HCT116 (cell line): ENCODE measurements around the gene MRAS. TPM values are rescaled to one million over a fixed set of nuclear protein-coding genes. Genes with fewer than 3 reads are reported as not detected.

ENCODE experiments used
- ATAC-seq: fragments of 200-7000 bp; cut with Tn5 transposase; 2 replicates; pipeline ENCODE4 v1.9.1; 2020; ENCODE audit warnings: mild to moderate bottlenecking, moderate library complexity
- BruUV-seq: library from RNA; stranded (reverse); fragments of 400-500 nt; replicated peaks from 2 replicates; lab custom pipeline; 2021; lab: Mats Ljungman, UMichigan
- CTCF ChIA-PET: fragments of 300-600 bp; sonication (Branson Sonifier 250); formaldehyde crosslinking; loops from one replicate; lab custom pipeline; 2021; ENCODE audit warnings: antibody characterized with exemption; lab: Charles Lee
- POLR2A ChIA-PET: fragments of 300-600, 350-600 bp; sonication (Branson Sonifier 250); formaldehyde crosslinking; loops from one replicate; lab custom pipeline; 2021; ENCODE audit warnings: antibody characterized with exemption; lab: Charles Lee
- RAD21 ChIA-PET, 2 experiments: fragments of 300-600 bp; sonication (Branson Sonifier 250); formaldehyde crosslinking; loops; one replicate each; lab custom pipeline; 2023; ENCODE audit warnings: low total read pairs in 2 of 2; ENCODE audit not compliant: uncharacterized antibody in 2 of 2, unreplicated experiment in 2 of 2, low non-redundant PET in 1 of 2; lab: Charles Lee
- DNase-seq: peaks from one replicate; pipeline ENCODE4 v3.0.0-alpha.2; 2010; ENCODE audit warnings: low read depth, low spot score
- H2AFZ ChIP-seq: fragments of 200-600 bp; shearing (Covaris generic), sonication (generic); 2 replicates; pipeline ENCODE4 v1.6.1; 2017; ENCODE audit warnings: low read depth, mixed run types, mixed read lengths, antibody characterized with exemption, low read length; ENCODE audit not compliant: poor library complexity, severe bottlenecking
- H3K27ac ChIP-seq: 2 replicates; pipeline ENCODE4 v1.5.1; 2012; ENCODE audit warnings: low read depth, low read length
- H3K27me3 ChIP-seq: fragments of 200-600 bp; sonication (generic); 2 replicates; pipeline ENCODE4 v1.6.1; 2016; ENCODE audit warnings: mixed run types, low read length, mixed read lengths; ENCODE audit not compliant: insufficient read depth
- H3K36me3 ChIP-seq, 2 experiments: fragments of 200-500 bp in 1 of 2; fragments of 200-600 bp in 1 of 2; sonication (Bioruptor generic) in 1 of 2; sonication (generic) in 1 of 2; 2 replicates each; pipeline versions ENCODE4 v1.5.1 to v1.6.1; 2014 to 2016; ENCODE audit warnings: low read length in 2 of 2, inconsistent platforms in 1 of 2, mixed read lengths in 1 of 2, mixed run types in 1 of 2; ENCODE audit not compliant: insufficient read depth in 2 of 2, control insufficient read depth in 1 of 2
- H3K4me1 ChIP-seq, 2 experiments: fragments of 200-600 bp in 1 of 2; sonication (generic) in 1 of 2; 2 replicates each; pipeline versions ENCODE4 v1.5.1 to v1.6.1; 2012 to 2017; ENCODE audit warnings: low read length in 2 of 2, inconsistent platforms in 1 of 2, mild to moderate bottlenecking in 1 of 2, mixed read lengths in 1 of 2, mixed run types in 1 of 2, moderate library complexity in 1 of 2; ENCODE audit not compliant: insufficient read depth in 2 of 2, control insufficient read depth in 1 of 2
- H3K4me2 ChIP-seq: fragments of 200-600 bp; sonication (generic); 2 replicates; pipeline ENCODE4 v1.6.1; 2017; ENCODE audit warnings: mixed run types, low read length, mixed read lengths
- H3K4me3 ChIP-seq, 2 experiments: fragments of 200-600 bp in 1 of 2; sonication (generic) in 1 of 2; replicated peaks in 1 of 2; 2 replicates each; pipeline ENCODE4 v1.5.1; 2011 to 2016; ENCODE audit warnings: low read length in 2 of 2, control low read depth in 1 of 2, low read depth in 1 of 2, mild to moderate bottlenecking in 1 of 2, mixed read lengths in 1 of 2, mixed run types in 1 of 2
- H3K79me2 ChIP-seq: fragments of 200-600 bp; sonication (generic); 2 replicates; pipeline ENCODE4 v1.6.1; 2017; ENCODE audit warnings: mild to moderate bottlenecking, mixed run types, low read length, moderate library complexity, mixed read lengths; ENCODE audit not compliant: insufficient read depth
- H3K9ac ChIP-seq: fragments of 200-600 bp; sonication (generic); 2 replicates; pipeline ENCODE4 v1.6.1; 2016; ENCODE audit warnings: low read length, mixed read lengths
- H3K9me2 ChIP-seq: fragments of 200-600 bp; sonication (generic), shearing (Covaris generic); 2 replicates; pipeline ENCODE4 v1.6.1; 2017; ENCODE audit warnings: mixed run types, mild to moderate bottlenecking, moderate library complexity; ENCODE audit not compliant: insufficient read depth
- H3K9me3 ChIP-seq, 2 experiments: fragments of 200-500 bp in 1 of 2; fragments of 200-600 bp in 1 of 2; sonication (Bioruptor generic) in 1 of 2; sonication (generic) in 1 of 2; 2 replicates each; pipeline ENCODE4 v1.6.1; 2014 to 2017; ENCODE audit warnings: low read length in 2 of 2, mixed read lengths in 2 of 2, inconsistent platforms in 1 of 2, low read depth in 1 of 2, mild to moderate bottlenecking in 1 of 2, mixed run types in 1 of 2, moderate library complexity in 1 of 2; ENCODE audit not compliant: control insufficient read depth in 1 of 2, insufficient read depth in 1 of 2
- H4K20me1 ChIP-seq: fragments of 200-600 bp; sonication (generic), shearing (Covaris generic); 2 replicates; pipeline ENCODE4 v1.6.1; 2017; ENCODE audit warnings: mixed run types, mild to moderate bottlenecking, moderate library complexity; ENCODE audit not compliant: insufficient read depth
- ATF3 ChIP-seq: IDR thresholded peaks from 2 replicates; pipeline ENCODE4 v1.6.1; 2012
- CBX3 ChIP-seq: IDR thresholded peaks from 2 replicates; pipeline ENCODE4 v1.6.1; 2012; ENCODE audit warnings: low read depth
- CEBPB ChIP-seq: IDR thresholded peaks from 2 replicates; pipeline ENCODE4 v1.6.1; 2012; ENCODE audit warnings: low read depth
- CTCF ChIP-seq, 3 experiments: fragments of 200-600 bp in 1 of 3; sonication (generic) in 1 of 3; IDR thresholded peaks in 2 of 3; conservative IDR thresholded peaks in 1 of 3; 2 replicates each; pipeline ENCODE4 v1.5.1; 2012 to 2017; ENCODE audit warnings: low read depth in 2 of 3, low read length in 2 of 3, antibody characterized with exemption in 1 of 3, borderline replicate concordance in 1 of 3, control low read depth in 1 of 3, mild to moderate bottlenecking in 1 of 3, mixed read lengths in 1 of 3, mixed run types in 1 of 3, moderate library complexity in 1 of 3; ENCODE audit not compliant: insufficient read depth in 1 of 3
- EGR1 ChIP-seq: IDR thresholded peaks from 2 replicates; pipeline ENCODE4 v1.6.1; 2012; ENCODE audit warnings: low read depth
- ELF1 ChIP-seq: IDR thresholded peaks from 2 replicates; pipeline ENCODE4 v1.6.1; 2012; ENCODE audit warnings: low read depth, borderline replicate concordance
- EZH2phosphoT487 ChIP-seq: fragments of 200-600 bp; IDR thresholded peaks from 2 replicates; pipeline ENCODE4 v1.6.1; 2018; ENCODE audit warnings: antibody characterized with exemption, borderline replicate concordance
- FOSL1 ChIP-seq: IDR thresholded peaks from 2 replicates; pipeline ENCODE4 v1.6.1; 2012; ENCODE audit warnings: low read depth
- MAX ChIP-seq: IDR thresholded peaks from 2 replicates; pipeline ENCODE4 v1.6.1; 2012
- POLR2A ChIP-seq: IDR thresholded peaks from 2 replicates; pipeline ENCODE4 v1.7.0; 2011; ENCODE audit warnings: borderline replicate concordance; ENCODE audit not compliant: insufficient read depth, insufficient read length; ENCODE audit errors: extremely low read depth
- RAD21 ChIP-seq: IDR thresholded peaks from 2 replicates; pipeline ENCODE4 v1.6.1; 2012; ENCODE audit warnings: low read depth, mild to moderate bottlenecking
- REST ChIP-seq: IDR thresholded peaks from 2 replicates; pipeline ENCODE4 v1.6.1; 2012; ENCODE audit warnings: low read depth
- TCF7L2 ChIP-seq: IDR thresholded peaks from 2 replicates; pipeline ENCODE4 v1.7.0; 2011; ENCODE audit warnings: borderline replicate concordance, inconsistent platforms; ENCODE audit not compliant: insufficient read depth, insufficient read length; ENCODE audit errors: extremely low read depth
- YY1 ChIP-seq: IDR thresholded peaks from 2 replicates; pipeline ENCODE4 v1.6.1; 2011; ENCODE audit warnings: low read length, low read depth, moderate library complexity, mild to moderate bottlenecking; ENCODE audit not compliant: insufficient replicate concordance; ENCODE audit errors: extremely low read depth
- ZFX ChIP-seq: fragments of 450-650 bp; IDR thresholded peaks from 2 replicates; pipeline ENCODE4 v1.6.1; 2017
- intact Hi-C: fragments of 100-400 bp; cut with micrococcal nuclease; formaldehyde crosslinking; loops from 2 replicates; pipeline ENCODE4 v1.10.0; 2022
- total RNA-seq: library from RNA; stranded (reverse); gene quantifications from one replicate; pipeline ENCODE4 v1.2.1, GENCODE V29; 2021; ENCODE audit not compliant: unreplicated experiment

MRAS gene
- total RNA-seq, 1 experiment from 2014 or later: 13.5 TPM

GRCh38 chr3:138323971-138324370 lies 24.4 kb upstream of the MRAS start:
- no TSS peak for BruUV-seq
- intact Hi-C loops: no loop called here
- H3K4me3 ChIP-seq: no peak overlapping the region
- CTCF ChIA-PET: no interaction called here
- POLR2A ChIA-PET: no interaction called here
- no peaks in the 10 kb centered on the region for H3K9me3 ChIP-seq
- H4K20me1 ChIP-seq: no peaks in the 10 kb centered on the region
- H3K9ac ChIP-seq: no peak overlapping the region
- no peaks in the 10 kb centered on the region for H3K36me3 ChIP-seq
- no peak for DNase-seq
- no peak overlapping the region for H2AFZ ChIP-seq
- H3K4me1 ChIP-seq: peaks cover 4 to 12% of the 10 kb centered on the region in 2 experiments; a peak in 3 of 4 replicates
- no peak for TF ChIP-seq YY1
- no peak for TF ChIP-seq ELF1
- TF ChIP-seq CBX3: no peak
- TF ChIP-seq EGR1: no peak
- no peak for TF ChIP-seq POLR2A
- TF ChIP-seq REST: no peak
- TF ChIP-seq CTCF (IDR thresholded peaks at IDR 0.05 in 2 of 3, conservative IDR thresholded peaks at IDR 0.05 in 1 of 3; ENCODE audit: borderline replicate concordance in 1 of 3, insufficient read depth in 1 of 3, low read depth in 2 of 3, low read length in 2 of 3): no peak
- TF ChIP-seq CEBPB: no peak
- no peak for TF ChIP-seq ZFX
- TF ChIP-seq FOSL1: no peak
- no peak for TF ChIP-seq TCF7L2
- no peak for TF ChIP-seq MAX
- no peak for TF ChIP-seq ATF3
- TF ChIP-seq EZH2phosphoT487: no peak
- no peak for TF ChIP-seq RAD21
- TF ChIP-seq, all 23 proteins: peak for 0
- no peak for ATAC-seq
- no peaks in the 10 kb centered on the region for H3K79me2 ChIP-seq
- H3K4me2 ChIP-seq: no peak overlapping the region
- H3K27me3 ChIP-seq: no peaks in the 10 kb centered on the region
- H3K9me2 ChIP-seq: no peaks in the 10 kb centered on the region
- RAD21 ChIA-PET: no interaction called here
- H3K27ac ChIP-seq: no peak overlapping the region
